GM21619 (cell line): ENCODE results near the gene ARHGEF33.

Experiments used
- ATAC-seq: cut with Tn5 transposase; IDR thresholded peaks from one replicate; pipeline ENCODE4 v1.9.1; 2021; ENCODE audit not compliant: unreplicated experiment

Gene ARHGEF33

DNA sequence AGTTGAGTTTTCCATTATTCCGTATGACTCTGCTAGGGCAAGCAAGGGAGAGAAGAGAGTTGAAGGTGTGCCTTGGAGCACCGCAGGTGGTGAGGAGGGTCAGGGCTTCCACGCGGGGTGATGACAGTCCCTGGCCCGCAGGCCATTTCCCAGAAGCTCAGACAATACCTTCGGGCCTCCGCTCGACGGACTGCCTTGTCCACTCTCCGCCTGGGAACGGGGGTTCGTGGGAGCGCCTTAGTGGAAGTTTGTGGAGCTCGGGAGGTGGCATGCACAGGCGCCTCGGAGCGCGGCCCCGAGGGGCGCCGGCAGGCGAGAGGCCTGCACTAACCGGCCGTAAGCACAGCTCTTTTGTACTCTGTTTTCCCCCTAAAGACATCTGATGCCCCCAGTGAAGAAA is 69.8 kb downstream of the ARHGEF33 start:
- no peak for ATAC-seq

DNA sequence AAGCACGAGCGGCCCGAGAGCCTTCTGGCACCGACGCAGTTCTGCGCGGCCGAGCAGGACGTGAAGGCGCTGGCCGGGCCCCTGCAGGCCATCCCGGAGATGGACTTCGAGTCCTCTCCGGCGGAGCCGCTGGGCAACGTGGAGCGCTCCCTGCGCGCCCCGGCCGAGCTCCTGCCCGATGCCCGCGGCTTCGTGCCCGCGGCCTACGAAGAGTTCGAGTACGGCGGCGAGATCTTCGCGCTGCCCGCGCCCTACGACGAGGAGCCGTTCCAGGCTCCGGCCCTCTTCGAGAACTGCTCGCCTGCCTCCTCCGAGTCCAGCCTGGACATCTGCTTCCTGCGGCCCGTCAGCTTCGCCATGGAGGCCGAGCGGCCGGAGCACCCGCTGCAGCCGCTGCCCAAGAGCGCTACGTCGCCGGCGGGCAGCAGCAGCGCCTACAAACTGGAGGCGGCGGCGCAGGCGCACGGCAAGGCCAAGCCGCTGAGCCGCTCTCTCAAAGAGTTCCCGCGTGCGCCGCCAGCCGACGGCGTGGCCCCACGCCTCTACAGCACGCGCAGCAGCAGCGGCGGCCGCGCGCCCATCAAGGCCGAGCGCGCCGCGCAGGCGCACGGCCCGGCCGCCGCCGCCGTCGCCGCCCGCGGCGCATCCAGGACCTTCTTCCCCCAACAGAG is 70.4 kb downstream of the ARHGEF33 start:
- peak; percentile 91 for ATAC-seq

DNA sequence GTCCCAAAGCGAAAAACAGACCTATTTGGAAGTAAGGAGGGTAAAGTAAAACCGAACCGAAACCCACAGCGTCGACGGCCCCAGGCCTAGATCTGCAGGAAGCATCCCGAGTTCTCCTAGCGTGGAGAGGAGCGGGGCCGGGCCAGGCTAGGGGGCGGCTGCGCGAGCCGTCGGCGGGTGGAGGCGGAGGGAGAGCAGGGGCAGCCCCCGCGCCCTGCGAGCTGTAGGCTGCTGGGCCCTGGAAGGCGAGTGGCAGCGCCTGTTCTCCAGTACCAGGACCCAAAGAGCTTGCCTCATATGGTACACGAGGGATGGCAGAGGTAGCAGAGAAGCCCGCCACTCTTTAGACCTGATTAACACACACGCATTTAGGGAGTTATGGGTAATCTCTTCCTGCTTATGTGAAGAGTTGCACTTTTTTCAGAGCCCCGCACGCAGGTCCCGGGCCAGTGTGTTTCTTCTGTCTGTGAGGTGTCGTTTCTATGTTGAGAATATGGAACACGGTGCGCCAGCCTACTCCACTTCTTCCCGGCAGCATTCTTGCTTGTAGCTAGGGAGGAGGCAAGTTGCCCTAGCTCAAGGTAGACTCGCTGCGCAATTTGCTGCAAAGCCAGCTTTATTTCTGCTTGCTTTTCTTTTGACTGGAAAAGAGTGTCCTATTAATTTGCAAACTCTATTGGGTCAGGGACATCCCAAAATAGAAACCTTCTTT is 71.1 kb downstream of the ARHGEF33 start:
- no peak for ATAC-seq

DNA sequence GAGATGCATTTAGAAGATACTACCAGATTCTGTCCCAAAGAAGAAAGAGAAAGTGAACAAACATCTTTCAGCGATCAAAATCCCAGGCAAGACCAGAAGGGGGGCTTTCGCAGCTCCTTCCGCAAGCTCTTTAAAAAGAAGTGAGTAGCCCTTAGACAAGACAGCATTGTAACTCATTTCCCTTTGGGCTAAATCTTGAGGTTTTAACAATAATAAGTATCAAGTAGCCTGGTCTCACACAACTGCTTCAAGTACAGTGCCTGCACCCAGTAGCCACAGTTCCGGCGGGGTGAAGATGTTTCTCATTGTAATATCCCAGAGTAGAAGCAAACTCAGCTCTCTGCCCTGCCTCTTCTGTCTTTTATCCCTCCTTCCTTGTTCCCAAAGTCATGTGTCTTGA is 76.3 kb downstream of the ARHGEF33 start:
- ATAC-seq = no peak

DNA sequence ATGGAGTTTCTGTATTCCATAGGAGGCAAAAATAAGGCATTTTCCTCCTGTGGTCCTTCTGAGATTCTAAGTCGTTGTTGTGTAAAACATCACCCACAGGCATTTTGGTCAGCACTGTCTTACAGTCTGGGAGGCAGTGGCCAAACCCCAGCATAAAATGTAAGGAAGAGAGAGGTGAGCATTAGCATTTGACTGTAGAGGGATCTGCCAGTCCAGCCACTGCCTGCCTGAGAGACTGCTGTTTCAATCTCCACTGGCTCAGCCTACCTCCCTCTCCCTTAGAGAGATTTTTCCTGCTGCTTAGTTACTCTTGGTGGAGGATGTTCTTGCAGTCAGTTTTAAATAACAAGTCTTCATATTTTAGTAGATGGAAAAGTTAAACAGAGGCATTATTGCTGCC is 77.0 kb downstream of the ARHGEF33 start:
- no peak for ATAC-seq

DNA sequence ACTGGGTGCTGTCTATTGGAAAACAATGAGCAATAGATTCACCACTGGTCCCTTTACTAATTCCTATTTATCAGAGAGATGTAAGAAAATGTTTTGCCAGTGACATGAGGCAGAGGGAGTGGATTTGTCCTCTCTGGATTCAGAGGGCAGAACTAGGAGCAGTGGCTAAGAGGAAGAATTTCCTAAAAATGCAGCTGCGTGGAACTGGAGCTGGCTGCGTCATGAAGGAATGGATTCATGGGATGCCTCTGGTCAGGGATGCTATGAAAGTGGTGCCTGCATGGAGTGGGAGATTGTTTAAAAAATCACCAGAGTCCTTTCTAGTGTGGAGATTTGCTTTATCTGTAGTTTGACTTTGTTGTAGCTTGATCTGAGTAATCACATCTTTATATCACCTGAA is 78.3 kb downstream of the ARHGEF33 start:
- ATAC-seq = no peak

DNA sequence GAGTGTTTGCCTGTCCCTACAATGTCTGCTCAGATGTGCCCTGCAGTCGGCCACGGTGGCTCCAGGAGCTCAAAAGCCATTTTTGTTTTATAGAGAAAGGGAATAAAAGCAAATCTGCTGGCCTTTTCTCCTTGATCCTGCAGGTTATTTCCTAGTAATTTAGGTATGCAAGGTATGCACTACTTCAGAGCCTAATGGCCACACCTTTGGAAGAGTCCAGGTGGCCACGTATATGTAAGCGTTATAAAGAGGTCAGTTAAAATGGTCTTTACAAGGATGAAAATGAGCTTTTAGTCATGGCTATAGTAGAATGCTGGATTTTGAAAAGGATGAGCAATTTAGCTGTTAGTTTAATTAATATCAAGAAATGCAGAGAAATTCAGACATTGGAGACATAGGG is 81.7 kb downstream of the ARHGEF33 start:
- no peak for ATAC-seq

DNA sequence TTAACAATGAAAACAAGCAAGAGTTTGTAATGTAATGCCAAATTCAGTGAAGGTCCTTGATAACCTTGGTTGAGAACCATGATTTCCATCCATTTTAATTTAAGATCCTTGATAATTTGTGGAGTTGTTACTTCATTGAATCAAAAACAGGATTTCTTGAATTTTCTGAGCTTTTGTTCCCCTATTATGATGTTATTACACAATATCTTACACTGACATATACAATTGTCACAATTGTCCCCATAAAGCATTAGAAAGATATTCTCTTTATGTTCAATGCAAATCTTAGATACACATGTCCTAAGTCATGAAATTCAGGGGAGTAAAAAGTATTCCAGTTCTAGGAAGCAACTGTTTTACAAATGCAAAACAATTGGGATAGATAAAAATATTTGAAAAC is 83.6 kb downstream of the ARHGEF33 start:
- no peak for ATAC-seq

DNA sequence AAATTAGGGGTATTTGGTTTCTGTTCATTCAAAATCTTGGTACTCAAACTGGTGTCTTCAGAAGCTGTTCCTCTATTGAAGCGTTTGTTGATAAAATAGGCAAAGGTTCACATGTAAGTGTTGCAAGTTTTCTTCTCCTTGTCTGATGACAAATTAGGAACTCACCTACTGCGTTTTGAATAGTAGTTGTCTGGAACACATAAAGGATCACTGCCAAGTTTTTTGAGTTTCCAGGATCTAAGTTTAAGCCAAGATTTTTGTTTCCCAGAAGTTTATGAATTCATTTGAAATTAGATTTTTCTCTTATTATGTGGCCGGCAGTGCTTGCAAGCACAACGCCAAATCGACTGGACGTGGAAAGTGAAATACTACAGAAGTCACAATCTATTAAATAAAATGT is 85.4 kb downstream of the ARHGEF33 start:
- ATAC-seq = no peak

DNA sequence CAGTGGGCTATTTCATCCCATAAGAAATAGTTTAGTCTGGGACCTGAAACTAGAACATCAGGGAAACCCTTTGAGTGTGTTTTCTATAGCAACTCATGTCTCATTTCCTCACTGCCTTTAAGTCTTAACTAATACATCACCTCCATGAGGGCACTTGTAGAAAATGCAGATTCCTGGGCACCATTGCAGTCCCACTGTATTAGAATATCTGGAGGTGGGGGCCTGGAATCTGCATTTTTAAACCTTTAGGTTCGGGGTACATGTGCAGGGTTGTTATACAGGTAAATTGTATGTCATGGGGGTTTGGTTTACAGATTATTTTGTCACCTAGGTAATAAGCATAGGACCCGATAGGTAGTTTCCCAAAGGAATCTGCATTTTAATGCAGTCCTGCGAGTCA is 87.4 kb downstream of the ARHGEF33 start:
- no peak for ATAC-seq

DNA sequence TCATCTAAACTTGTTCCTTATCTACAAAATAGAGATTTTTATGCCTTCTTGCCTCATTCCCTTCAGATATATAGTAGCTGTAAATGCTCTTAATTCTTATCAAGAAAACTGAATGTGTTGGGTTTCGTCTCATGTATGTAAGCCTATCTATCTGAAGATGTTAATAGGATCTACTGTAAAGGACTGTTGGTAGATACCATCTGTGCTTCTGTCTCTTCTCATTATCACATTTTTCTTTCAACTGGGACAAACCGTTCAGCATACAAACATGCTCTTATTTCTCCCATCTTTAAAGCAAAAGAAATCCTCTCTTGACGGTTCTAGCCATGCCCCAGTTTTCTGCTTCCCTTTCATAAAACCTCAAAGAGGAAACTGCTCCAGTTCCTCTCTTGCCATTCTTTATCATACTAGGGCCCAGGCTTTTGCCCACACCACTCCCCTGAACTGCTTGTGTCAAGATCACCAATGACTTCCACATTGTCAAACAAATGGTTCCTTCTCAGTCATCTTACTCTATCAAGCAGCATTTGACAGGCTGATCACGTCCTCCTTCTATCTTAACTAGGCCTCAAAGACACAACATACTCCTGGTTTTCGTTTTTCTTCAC is 88.7 kb downstream of the ARHGEF33 start:
- ATAC-seq = no peak

DNA sequence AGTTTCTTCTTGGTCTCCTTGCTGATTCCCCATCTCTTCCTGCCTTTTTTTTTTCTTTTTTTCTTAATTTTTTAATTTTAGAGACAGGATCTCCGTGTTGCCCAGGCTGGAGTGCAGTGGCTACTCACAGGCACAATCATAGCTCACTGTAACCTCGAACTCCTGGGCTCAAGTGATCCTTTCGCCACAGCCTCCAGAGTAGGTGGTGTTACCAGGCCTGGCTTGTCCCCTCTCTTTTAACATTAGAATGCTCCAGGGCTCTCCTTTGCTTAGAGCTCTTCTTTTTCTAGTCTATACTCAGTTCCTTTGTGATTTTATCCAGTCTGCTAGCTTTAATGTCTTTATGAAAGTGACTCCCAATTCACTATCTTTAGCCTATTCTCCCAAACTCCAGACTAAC is 89.2 kb downstream of the ARHGEF33 start:
- ATAC-seq = no peak

DNA sequence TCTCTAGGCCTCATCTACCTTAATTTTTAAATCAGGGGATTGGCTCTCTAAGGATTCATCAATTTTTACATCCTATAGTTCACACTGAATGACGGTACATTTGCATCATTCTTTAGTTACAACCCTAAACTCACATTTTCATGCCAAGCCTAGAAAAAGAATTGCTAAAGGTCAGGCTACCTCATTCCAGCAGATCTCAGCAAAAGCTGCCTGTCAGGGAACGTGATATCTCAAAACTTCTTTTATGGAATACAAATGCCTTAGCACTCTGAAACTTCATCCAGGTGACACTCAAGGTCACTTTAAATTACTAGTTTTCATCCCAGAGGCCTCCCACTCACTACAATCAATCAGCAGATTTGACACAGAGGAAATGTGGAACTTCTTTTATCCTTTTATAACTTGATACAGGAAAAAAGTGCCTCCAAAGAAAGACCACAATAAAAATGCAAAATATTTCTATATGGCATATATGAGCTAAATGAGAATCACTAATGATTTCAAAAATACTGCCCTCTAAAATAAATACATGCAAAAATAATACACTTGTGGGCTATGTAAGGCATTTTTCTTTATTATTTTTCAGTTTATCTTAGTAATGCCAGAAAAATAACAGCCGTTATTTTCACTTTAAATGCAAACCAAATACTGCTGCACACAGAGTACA is 91.5 kb downstream of the ARHGEF33 start:
- no peak for ATAC-seq

DNA sequence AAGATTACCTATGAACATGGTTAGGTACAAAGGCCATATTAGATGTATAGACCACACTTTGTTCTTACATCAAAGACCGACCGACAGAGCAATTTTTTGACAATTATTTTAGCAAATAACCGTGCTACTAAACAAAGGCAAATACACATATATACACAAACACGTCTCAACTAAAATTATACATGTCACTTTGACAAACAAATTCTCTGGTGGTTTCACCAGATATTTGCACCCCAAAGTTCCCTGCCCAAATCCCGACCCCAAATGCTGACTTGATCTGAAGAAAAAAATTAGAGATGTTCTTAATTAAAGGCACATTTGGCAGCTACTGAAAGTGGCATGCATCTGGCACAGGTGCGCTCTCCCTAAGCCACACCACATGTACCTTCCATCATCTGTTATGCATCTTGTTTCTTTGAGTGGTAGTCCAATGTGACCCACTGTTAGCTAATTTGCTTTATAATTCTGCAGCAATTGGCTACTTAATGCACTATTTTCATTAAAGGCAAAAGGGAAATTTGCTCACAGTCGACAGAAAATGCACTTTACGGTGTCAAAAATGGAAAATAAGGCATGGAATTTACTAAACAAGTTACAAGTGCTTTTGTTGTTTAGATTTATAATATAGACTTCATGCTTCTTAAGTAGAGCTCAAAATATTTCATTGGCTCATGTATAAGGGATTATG is 92.1 kb downstream of the ARHGEF33 start:
- no peak for ATAC-seq

DNA sequence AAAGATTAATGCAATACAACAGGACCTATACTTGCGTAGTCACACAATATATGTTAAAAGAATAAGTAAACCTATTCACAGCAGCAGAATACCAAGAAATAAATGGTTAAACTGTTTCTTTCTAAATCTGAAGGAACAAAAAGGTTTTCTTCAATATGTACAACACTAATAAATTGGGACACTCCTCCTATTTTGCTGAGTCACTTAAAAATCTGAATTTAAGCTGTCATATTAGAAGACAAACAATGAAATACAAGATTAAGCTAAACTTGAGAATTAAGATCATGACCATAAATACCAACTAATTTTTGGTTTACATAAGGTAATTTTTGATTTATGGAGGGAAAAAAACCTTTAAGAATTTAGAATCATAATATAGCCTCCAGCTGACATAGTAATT is 92.8 kb downstream of the ARHGEF33 start:
- no peak for ATAC-seq

DNA sequence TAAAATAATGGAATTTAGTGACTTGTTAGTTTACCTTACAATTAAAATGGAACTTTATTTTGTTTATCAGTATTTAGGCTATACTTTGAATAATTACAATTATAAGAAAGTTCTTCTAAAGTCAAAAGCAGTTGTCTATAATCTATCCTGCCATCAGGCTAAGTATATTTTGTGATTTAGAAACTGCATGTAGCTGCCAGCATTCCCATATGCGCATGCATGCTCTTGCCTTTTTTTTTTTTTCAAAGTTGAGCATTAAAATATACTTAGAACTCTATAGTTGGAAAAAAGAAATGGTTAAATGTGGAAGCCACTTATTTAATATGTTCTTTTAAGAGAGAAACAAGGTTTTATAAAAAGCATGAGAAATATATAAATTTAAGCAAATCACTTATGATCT is 99.0 kb downstream of the ARHGEF33 start:
- ATAC-seq = no peak

DNA sequence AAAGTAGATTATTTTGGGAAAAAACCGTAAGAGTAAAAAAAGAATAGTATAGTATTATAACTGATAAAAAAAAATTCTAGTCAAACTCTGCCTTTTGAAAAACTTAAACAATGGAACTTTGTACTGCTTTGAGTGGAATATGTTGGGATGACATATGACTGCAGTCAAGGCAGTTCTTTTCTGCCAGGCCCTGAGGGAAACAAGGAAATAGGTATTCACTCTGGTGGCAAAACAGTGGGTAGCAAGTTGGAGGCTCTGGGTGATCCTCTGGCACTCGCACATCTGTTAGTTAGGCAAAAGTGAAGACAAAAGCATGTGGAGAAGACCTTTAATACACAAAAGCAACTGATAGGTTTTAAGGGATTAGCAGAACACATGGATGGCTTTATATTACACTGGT is 102.2 kb downstream of the ARHGEF33 start:
- no peak for ATAC-seq

DNA sequence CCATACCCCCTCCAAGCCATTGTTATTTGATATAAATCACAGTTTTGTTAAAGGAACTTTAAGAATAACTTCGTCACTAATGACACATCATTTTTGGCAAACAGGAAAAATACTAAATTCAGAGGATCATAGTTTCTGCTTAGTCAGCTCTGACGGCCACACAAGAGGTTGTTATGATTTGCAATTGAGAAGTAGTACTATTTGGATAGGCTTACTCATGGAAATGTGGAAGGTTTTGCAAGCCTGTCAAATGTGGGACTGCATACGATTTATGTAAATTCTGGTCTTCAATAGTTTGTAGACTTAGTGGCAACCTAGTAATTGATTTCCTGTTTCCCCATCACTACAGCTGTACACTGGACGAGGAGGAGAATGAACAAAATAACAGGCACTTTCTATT is 108.1 kb downstream of the ARHGEF33 start:
- ATAC-seq = no peak

DNA sequence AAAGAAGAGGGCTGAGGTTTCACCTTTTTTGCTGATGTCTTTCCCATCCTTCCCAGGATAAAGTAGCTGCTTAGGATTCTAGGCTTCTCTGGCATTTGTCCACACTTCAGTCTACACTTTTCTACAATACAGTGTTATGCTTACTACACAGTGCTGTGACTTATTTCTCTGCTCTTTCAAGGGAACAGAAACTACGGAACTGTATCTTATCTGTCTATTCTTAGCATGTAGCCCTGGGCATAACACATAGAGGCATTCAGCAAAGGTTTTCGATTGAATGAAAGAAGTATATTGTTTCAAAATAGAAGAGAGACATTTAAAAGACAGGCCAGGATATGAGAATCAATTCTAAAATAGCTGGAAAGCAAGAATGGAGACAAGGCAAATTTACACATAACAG is 110.9 kb downstream of the ARHGEF33 start:
- no peak for ATAC-seq

DNA sequence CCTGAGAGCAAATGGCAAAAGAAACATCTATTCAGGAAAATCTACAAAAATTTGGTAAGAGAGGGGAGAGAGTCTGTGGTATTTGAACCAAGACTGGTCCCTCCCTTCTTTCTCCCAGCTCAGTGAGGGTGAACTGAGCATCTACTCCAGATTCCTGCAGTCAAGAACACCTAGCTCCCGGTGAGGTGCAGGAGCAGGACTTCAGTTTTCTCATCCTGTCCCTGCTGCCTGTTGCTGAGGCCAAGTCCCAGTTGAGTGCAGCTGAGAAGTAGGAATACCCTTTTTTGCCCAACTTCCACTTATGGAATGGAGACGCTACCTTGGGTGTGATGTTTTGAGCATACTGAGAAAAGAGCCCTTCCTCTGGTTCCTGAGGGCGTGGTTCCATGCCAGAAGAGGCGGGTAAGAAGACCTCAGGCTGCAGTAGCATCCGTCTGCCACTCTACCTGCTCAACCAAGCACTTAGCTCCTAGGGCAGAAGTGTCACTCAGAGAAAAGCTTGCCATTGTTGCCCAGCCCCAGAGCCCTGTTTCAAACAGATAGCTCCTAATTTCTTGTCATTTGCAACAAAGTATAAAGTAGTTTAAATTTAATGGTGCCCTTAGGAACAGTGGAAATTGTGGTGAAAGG is 118.3 kb downstream of the ARHGEF33 start:
- no peak for ATAC-seq

DNA sequence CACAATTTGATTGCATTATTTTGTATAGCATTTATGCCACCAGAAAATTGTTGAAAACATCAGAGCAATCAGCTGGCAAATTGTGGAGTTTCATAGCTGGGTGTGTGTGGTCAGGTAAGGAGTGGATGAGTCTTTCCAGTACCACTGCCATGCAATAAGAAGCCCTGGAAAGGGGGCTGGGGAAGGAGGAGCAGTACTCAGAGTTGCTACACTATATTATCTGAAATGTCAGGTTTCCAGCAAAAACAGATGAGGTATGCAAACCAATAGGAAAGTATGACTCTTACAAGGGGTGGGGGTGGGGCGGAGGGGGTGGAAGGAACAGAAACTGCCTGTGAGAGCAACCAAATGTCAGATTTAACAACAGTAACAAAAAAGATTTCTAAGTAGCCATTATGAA is 119.0 kb downstream of the ARHGEF33 start:
- ATAC-seq = no peak
